Loucy (cell line): ENCODE measurements around the gene CDK15.

Experiments
- H2AFZ ChIP-seq: fragments of 200-600 bp; sonication (generic); 2 replicates; pipeline ENCODE4 v1.6.0; 2016; ENCODE audit warnings: antibody characterized with exemption, mild to moderate bottlenecking, low read length, moderate library complexity
- H3F3A ChIP-seq: fragments of 200-600 bp; 2 replicates; pipeline ENCODE4 v1.6.0; 2016; ENCODE audit warnings: antibody characterized with exemption, low read depth, mild to moderate bottlenecking
- H3K27me3 ChIP-seq: fragments of 200-600 bp; sonication (generic); 2 replicates; pipeline ENCODE4 v1.6.1; 2014; ENCODE audit warnings: low read length, mild to moderate bottlenecking; ENCODE audit not compliant: insufficient read depth, poor library complexity, severe bottlenecking
- H3K36me3 ChIP-seq: fragments of 200-600 bp; sonication (generic); 2 replicates; pipeline ENCODE4 v1.6.1; 2016; ENCODE audit warnings: low read length; ENCODE audit not compliant: insufficient read depth
- H3K4me1 ChIP-seq: fragments of 200-600 bp; sonication (generic); 2 replicates; pipeline ENCODE4 v1.5.1; 2014; ENCODE audit warnings: low read length, mild to moderate bottlenecking; ENCODE audit not compliant: insufficient read depth, poor library complexity, severe bottlenecking
- H3K4me2 ChIP-seq: fragments of 200-600 bp; sonication (generic); 2 replicates; pipeline ENCODE4 v1.6.0; 2014; ENCODE audit warnings: antibody characterized with exemption, low read length, low read depth, mild to moderate bottlenecking; ENCODE audit not compliant: poor library complexity, severe bottlenecking
- H3K4me3 ChIP-seq: fragments of 200-600 bp; sonication (generic); 2 replicates; pipeline ENCODE4 v1.5.1; 2014; ENCODE audit warnings: low read length, mild to moderate bottlenecking, mixed read lengths; ENCODE audit not compliant: poor library complexity, severe bottlenecking
- H3K79me2 ChIP-seq: fragments of 200-600 bp; sonication (generic); 2 replicates; pipeline ENCODE4 v1.6.1; 2014; ENCODE audit warnings: low read length; ENCODE audit not compliant: insufficient read depth
- H3K9ac ChIP-seq: fragments of 200-600 bp; sonication (generic); 2 replicates; pipeline ENCODE4 v1.6.0; 2014; ENCODE audit warnings: mild to moderate bottlenecking, low read depth, low read length, moderate library complexity; ENCODE audit not compliant: poor library complexity, severe bottlenecking
- H3K9me2 ChIP-seq: fragments of 200-600 bp; sonication (generic); replicated peaks from 2 replicates; pipeline ENCODE4 v1.6.1; 2016; ENCODE audit warnings: low read depth, low read length, mixed read lengths
- H3K9me3 ChIP-seq: fragments of 200-600 bp; sonication (generic); 2 replicates; pipeline ENCODE4 v1.6.1; 2014; ENCODE audit warnings: mild to moderate bottlenecking, antibody characterized with exemption, low read length, low read depth; ENCODE audit not compliant: insufficient read depth
- H4K20me1 ChIP-seq: fragments of 200-600 bp; sonication (generic); 2 replicates; pipeline ENCODE4 v1.6.0; 2014; ENCODE audit warnings: antibody characterized with exemption, low read length, mild to moderate bottlenecking; ENCODE audit not compliant: insufficient read depth, poor library complexity, severe bottlenecking
- CTCF ChIP-seq: fragments of 200-600 bp; sonication (generic); conservative IDR thresholded peaks from 2 replicates; pipeline ENCODE4 v1.5.1; 2014; ENCODE audit warnings: mild to moderate bottlenecking, antibody characterized with exemption, low read length
- EZH2phosphoT487 ChIP-seq: fragments of 200-600 bp; IDR thresholded peaks from 2 replicates; pipeline ENCODE4 v1.6.1; 2018; ENCODE audit warnings: antibody characterized with exemption, mild to moderate bottlenecking, moderate library complexity, borderline replicate concordance

The CDK15 gene

GRCh38 chr2:201919308-201919634 is 112.9 kb downstream of the CDK15 start:
- no peaks in the 10 kb centered on the region for H3K27me3 ChIP-seq
- no peaks in the 10 kb centered on the region for H3F3A ChIP-seq
- no peaks in the 10 kb centered on the region for H4K20me1 ChIP-seq
- no peaks in the 10 kb centered on the region for H3K9me2 ChIP-seq
- H3K4me1 ChIP-seq, result no peaks in the 10 kb centered on the region
- H3K9ac ChIP-seq, result no peak overlapping the region
- TF ChIP-seq EZH2phosphoT487 (no peak), CTCF (no peak)
- H3K79me2 ChIP-seq, result no peaks in the 10 kb centered on the region
- no peak overlapping the region for H2AFZ ChIP-seq
- H3K9me3 ChIP-seq, result no peaks in the 10 kb centered on the region
- no peak overlapping the region for H3K4me3 ChIP-seq
- no peak overlapping the region for H3K4me2 ChIP-seq
- no peaks in the 10 kb centered on the region for H3K36me3 ChIP-seq

DNA sequence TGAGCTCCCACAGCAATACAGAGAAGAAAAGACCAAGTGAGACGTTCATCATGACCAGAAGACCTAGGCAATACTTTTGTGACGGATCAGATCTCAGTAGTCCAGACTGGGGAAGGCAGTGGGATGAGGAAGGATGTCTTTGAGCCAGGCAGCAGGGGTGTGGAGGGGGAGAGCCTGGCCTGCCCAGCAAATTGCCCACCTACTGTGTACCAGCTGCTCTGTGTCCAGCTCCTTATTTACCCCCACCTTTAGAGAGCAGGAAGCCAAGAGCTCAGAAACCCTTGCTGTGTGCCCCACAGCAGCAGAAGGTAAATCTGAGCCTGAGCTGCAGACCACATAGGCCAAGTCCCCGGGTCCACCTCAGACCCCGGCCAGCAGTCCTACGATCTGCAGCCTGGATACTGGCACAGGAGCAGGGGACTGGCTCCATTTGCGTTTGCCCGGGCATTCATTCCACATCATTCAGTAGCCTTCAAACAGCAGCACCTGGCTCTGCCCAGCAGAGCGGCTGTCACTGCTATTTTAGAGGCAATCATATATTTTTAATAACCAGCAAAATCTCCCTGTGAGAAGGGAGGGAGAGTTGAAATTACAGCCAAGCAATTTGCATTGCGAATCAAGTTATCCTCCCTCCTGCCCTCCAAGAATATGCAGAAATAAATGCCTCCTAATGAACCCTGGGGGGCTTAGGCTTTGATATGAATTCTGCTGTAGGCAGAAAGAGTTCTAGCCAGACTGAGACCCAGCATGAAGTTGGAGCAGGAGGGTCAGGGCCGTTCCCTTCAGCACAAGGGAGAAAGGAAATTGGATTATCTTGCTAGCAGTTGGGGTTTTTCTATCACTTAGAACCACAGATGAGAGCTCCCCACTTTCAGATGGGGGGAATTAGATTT is 117.3 kb downstream of the CDK15 start:
- H3F3A ChIP-seq, result no peaks in the 10 kb centered on the region
- H3K36me3 ChIP-seq, result no peaks in the 10 kb centered on the region
- no peaks in the 10 kb centered on the region for H3K79me2 ChIP-seq
- no peak overlapping the region for H2AFZ ChIP-seq
- H3K4me2 ChIP-seq, result no peak overlapping the region
- TF ChIP-seq CTCF (no peak), EZH2phosphoT487 (no peak)
- H3K4me1 ChIP-seq, result no peaks in the 10 kb centered on the region
- H3K9me2 ChIP-seq, result no peaks in the 10 kb centered on the region
- H3K27me3 ChIP-seq, result no peaks in the 10 kb centered on the region
- H3K9ac ChIP-seq, result no peak overlapping the region
- no peak overlapping the region for H3K4me3 ChIP-seq
- H4K20me1 ChIP-seq, result no peaks in the 10 kb centered on the region
- H3K9me3 ChIP-seq, result no peaks in the 10 kb centered on the region

DNA sequence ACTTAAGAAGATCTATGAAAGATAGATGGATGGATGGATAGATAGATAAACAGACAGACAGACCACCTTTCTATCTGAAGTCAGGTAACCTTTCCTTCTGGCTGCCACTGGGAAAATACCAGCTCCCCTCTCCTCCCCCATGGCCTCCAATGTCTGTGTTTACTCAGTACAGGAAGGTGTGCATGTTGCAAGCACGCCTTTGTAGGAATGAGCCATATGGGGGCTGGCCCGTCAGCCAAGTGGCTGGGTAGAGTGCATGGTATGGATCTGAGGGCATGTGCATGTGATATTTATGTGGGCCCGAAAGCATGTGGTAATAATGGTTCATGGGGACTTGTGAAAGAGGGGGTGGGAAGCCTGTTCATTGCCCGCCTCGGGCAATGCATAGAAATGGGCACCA is 118.1 kb downstream of the CDK15 start:
- Histone ChIP-seq H3K9ac (no peak overlapping the region), H3K9me2 (no peaks in the 10 kb centered on the region)

More for the DNA sequence above, 118.1 kb downstream of the CDK15 start:
- H3K4me1 ChIP-seq, result no peaks in the 10 kb centered on the region
- no peaks in the 10 kb centered on the region for H3K9me3 ChIP-seq
- no peaks in the 10 kb centered on the region for H4K20me1 ChIP-seq
- H3K4me3 ChIP-seq, result no peak overlapping the region
- no peaks in the 10 kb centered on the region for H3K79me2 ChIP-seq
- TF ChIP-seq EZH2phosphoT487 (no peak), CTCF (no peak)
- no peaks in the 10 kb centered on the region for H3F3A ChIP-seq
- H3K27me3 ChIP-seq, result no peaks in the 10 kb centered on the region
- H3K36me3 ChIP-seq, result no peaks in the 10 kb centered on the region
- no peak overlapping the region for H3K4me2 ChIP-seq
- H2AFZ ChIP-seq, result no peak overlapping the region
